HG03139 (cell line): ENCODE measurements around the gene CLCN7.
A peak's percentile ranks its signal among the peaks of the same experiment; 100 is the strongest.
"Not testable (repeated sequence)": the region's sequence is repeated elsewhere in the genome, so short reads cannot be mapped to it uniquely, and the experiment has no call there.

Experiments used
- ATAC-seq: cut with Tn5 transposase; IDR thresholded peaks from one replicate; pipeline ENCODE4 v1.9.1; 2021; ENCODE audit not compliant: unreplicated experiment

The CLCN7 gene

DNA sequence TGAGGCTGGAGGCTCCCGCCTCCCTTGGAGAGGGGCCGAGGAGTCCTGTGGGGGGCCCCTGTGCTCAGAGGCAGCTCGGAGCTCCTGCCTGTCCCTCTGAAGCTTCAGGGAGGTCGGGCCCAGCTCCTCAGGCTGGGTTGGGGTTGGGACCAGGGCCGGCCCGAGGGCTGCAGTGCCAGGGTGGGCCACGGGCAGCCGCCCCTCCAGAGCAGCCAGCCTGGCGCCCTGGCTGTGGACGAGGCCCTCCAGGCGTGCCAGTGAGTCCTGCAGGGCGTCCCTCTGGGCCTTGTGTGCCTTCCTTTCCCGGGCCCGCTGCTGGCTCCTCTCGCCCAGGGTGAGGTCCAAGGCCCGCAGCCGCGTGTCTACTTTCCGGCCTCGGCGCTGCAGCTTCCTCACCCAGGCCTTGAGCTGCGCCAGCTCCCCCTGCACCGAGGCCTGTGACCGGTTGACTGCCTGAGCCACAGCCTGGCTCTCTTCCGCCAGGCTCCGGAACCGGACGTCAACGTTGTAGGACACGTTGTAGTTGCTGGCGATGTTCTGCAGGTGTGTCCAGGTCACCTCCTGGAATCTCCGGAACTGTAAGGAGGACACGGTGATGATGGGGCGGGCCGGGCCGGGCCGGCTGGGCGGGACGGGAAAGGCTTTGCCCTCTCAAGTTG is 12.7 kb upstream of the CLCN7 start:
- ATAC-seq = no peak

DNA sequence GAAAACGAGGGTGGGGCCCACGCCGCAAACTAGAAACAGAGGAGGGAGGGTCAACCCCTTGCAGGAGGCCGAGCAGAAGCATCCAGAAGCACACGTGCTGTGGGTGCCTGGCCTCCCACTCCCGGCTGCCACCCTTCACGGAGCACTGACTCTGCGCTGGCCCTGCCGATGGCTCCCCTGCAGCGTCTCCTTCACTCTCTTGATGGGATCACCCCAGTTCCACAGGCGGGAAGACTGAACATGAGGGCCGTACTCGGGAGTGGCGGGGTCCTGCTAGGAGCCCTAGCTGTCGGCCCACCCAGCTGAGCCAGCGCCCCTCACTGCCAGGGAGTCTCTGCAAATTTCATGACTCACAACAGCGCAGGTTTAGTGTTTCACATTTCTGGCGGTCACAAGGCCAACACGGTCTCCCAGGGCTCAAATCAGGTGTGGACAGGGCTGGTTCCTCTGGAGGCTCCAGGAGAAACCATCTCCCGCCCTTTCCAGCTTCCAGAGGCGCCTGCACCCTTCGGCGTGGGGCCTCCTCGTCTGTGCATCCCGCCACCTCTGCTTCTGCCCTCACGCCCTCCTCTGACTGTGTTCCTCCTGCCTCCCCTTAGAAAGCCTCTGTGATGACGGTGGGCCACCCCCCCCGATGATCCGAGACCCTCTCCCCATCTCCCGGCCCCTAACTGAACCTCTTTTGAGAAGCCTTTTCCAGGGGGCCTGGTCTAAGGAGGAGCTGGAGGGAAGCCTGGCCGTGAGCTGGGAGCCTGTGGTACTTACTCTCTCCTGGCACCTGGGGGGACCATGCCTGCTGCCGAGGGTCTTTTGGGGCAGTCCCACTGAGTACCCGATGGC is 11.9 kb upstream of the CLCN7 start:
- no peak for ATAC-seq

DNA sequence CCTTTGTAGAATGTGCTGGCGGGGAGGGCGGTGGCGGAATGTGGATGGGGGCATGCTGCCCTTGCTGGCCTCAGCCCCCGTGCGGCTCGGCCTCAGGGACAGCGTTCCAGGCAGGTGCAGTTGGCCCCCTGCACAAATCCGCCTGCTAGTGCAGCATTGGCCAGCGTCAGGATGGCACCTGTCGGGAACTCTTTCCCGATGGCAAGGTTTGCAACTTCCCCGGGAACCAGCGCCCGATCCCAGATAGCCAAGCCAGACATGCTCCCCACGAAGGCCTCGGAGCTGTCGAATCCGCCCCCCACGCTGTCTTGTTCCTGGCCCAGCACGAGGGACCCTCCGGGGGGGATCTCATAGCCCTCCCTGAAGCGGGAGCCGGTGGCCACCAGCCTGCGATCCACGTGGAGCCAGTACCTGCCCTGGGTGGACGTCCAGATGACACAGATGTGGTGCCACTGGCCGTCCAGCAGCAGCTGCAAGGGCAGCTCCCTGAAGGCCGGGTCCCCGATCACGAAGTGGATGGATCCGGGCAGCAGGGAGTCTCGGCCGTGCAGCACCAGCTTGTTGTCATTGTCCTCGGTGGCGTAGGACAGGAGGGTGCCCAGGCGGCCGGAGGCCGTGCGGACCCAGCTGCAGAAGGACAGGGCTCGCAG is 11.1 kb upstream of the CLCN7 start:
- no peak for ATAC-seq

DNA sequence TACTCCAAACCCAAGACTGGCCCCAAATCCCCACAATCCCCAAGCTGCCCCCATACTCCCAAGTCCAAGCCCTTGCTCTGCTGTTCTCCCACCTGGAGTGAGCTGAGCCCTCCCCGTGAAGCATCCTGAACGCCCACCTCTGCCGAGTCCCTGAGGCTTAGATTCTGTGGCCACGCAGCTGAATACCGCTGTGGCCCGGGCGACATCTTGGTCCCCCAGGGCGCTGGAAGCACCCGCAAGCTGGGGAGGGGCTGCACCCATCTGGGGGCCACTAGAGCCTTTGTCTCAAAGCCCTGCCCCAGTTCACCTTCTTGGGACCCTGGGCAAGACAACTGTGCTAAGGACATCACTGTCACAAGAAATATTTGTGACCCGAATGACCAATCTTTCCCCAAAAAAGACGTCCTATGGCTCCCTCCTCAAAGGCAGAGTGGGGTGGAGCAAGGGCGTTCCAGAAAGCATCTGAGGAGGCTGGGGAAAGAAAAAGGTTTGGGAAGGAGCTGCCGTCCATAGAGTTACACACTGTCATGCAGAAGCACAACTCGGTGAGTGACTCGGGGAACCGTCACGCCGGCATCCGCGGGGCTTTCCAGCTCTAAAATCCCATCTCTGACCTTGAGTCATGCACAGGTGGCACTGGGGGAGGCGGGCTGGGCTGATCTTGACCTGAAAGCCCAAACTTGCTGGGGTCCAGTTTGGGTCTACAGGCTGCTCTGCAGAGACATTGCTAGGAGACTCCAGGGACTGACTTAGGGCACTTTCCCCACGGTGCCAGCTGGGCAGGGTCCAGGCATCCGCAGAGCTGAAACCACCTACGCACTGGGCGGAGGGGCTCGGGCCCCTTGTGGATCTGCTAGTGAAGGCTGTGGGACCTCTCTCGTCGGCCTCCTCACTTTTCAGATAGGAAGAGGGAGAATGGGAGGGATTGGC is 7.3 kb upstream of the CLCN7 start:
- no peak for ATAC-seq

DNA sequence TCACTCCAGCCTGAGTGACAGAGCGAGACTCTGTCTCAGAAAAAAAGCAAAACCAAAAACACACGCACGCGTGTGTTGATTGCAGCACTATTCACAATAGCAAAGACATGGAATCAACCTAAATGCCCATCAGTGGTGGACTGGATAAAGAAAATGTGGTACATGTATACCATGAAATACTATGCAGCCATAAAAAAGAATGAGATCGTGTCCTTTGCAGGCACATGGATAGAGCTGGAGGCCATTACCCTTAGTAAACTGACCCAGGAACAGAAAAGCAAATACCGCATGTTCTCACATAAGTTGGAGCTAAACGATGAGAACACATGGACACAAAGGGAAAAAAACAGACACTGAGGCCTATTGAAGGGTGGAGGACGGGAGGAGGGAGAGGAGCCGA is 4.1 kb upstream of the CLCN7 start:
- not testable (repeated sequence) for ATAC-seq

DNA sequence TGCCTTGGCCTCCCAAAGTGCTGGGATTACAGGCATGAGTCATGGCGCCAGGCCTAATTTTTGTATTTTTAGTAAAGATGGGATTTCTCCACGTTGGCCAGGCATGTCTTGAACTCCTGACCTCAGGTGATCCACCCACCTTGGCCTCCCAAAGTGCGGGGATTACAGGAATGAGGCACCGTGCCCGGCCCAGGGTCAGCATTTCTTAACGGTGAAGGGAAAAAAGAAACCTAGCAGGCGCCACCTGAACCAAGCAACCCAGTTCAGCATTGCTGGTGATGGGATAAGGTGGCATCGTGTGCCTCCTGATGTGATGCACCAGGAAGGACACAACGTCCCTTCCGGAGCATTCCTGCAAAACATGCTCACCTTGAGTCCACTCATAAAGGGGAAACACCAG is 2.2 kb upstream of the CLCN7 start:
- no peak for ATAC-seq

DNA sequence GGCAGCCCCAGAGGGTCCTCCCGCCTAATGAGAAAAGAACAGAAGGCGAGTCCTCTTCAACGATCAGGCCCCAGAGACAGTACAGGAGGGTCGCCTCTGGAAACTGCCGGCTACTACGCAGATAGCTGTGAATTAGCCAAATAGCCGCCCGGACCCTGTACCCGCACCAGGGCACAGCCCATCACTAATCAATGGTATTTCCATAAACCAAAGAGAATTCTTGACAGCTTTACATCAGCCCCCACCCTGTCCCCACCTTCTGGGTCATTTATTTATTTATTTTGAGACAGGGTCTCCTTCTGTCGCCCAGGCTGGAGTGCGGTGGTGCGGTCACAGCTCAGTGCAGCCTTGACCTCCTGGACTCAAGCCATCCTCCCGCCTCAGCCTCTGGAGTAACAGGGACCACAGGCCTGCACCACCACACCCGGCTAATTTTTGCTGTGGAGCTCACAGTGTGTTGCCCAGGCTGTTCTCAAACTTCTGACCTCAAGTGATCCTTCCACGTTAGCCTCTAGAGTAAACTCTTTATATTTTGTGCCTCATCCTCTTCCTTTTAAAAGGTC is 805 bp upstream of the CLCN7 start:
- ATAC-seq = no peak

DNA sequence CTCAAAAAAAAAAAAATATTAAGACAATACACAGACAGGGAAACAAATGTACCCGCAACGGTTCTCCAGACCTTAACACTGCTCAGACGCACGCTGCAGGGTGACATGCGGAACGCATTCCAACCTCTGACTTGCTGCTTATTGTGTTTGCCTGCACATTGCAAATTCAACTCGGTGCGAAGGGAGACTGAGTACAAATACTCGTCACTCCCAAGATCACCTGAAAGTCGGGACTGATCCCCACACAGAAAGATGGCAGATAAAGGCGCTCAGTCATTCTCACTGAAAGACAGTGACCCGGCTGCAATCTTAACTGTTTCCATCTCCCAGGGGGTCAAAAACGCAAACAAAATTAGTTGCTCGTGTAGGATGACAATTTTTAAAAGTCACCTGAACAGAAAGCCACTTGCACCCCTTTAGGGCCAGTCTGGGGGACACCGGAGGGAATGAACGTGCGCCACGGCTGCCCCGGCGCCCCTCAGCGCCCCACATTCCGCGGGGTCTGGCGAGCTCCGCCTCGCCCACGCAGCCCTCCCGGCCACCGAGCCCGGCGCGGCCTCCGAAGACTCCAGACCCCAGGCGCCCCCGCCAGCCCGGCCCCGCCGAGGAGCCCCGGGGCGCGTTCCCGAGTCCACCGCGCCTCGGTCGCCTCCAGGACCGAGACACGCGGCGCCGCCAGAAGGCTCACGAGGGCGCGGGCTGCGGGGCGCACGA is 589 bp downstream of the CLCN7 start:
- peak; percentile 24 for ATAC-seq

DNA sequence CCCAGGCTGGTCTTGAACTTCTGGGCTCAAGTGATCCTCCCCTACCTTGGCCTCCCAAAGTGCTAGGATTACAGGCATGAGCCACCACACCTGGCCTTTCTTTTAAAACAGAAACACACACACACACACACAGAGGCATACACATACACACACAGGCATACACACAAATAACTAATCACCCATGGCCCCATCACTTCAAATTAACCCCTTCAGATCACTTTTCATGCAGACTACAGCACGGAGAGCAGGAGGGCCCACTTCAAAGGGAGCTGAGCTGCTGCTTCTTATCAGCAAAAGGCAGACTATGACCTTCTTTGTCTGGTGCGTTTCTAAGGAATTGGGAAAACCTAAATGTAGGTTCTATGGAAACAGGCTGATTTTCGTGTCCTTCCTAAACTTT is 1.9 kb downstream of the CLCN7 start:
- no peak for ATAC-seq

DNA sequence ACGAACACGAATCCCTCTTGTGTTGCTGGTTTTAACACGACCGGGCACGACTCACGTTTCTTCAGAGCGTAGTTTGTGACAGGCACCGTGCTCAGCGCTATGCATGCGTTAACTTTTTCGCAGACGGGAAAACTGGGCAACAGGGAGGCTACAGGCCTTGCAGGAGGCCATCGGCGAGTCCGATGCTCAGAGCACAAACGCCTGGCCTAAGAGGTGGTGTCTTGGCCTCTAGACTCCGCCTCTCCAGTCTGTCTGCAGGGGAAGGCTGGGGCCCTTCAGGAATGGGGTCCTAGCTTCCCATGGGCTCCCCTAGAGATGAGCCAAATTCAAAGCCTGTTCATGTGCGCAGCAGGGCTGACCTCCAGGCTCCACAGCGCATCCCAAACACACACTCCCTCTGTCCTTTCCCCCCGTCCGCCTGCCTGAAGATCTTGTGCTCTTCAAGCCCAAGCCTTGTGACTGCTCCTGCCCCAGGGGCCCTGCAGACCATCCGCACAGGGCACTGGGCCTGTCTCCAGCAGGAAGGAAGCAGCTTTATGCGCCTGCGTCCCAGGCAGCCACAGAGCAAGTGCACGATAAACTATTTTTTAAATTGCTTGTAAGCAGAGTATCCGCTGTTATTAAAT is 3.1 kb downstream of the CLCN7 start:
- no peak for ATAC-seq

DNA sequence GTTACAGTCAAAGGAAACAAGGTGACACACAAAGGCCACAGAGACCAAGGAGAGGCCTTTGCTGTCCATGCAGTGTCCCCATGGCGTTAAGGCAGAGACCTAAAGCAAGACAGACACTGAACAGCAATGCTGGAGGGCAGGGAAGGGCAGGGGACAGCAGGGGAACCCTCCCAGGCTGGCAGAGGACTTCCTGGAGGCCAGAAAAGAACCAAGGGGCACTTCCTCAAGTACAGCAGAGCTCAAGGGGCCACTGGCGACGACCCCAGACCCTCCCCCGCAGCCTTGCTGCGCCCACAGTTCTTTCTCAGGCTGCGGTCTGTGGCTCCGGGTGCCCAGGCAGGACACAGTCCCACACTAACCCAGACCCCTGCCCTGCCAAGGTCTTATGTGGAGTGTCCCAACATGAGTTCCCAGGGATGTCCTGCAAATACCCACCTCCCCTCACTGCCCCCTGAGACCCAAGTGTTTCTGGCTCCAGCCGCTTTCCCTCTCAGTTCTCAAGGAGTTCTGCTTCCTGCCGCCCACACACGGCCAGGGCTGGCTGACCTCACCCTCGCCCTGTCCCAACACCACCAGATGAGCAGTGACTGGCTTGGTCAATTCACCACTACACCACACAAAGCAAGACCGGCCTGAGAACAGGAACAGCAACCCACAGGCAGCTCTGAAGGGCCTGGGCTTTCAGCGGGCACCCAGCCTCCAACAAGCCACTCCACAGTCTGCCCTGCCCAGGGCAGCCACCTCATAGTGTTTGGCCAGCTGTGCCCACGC is 4.2 kb downstream of the CLCN7 start:
- ATAC-seq = no peak

DNA sequence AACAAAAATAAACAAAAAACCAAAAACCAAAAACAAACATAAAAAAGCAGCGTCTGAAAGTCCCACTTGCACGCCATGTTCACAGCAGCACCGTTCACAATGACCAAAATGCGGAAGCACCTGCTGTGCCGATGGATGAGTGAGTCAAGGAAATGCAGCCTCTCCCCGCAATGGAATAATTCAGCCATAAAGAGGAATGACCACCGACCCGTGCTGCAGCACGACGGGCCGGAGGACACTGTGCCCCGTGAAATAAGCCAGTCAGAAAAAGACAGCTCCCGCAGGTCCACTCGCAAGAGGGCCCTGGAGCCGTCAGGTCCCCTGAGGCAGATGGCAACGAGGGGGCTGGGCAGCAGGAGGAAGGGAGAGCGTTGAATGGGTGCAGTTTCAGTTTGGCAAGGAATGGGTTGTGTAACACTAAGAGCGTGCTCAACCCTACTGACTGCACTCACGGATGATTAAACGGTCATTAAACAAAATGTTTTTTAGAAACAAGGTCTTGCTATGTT is 5.1 kb downstream of the CLCN7 start:
- ATAC-seq = no peak

DNA sequence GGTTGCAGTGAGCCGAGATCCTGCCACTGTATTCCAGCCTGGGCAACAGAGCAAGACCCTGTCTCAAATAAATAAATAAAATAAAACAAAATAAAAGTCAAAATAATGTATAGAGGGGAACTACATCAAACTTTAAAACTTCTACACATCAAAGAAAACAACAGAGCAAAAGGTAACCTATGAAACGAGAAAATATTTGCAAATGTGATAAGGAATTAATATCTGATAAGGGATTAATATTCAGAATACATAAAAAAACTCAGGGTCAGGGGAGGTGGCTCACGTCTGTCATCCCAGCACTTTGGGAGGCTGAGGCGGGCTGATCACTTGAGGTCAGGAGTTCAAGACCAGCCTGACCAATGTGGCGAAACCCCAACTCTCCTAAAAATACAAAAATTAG is 5.7 kb downstream of the CLCN7 start:
- ATAC-seq = not testable (repeated sequence)

DNA sequence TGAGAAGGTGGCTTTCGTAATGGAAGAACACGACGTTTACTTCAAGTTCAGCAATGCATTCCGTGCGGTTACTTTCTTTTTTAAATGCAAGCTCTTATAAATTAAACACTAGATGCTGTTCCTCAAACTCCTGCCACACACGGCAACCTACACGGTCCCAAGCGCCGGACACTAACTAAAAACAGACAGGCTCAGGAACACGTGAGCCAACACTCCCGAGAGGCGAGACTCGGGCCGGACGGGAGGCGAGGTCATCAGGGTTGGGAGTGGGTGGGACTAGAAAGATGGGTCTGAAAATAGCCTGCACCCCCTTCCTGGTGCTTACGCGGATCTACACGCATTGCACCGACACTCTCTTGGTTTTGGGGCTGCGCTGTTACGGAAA is 6.4 kb downstream of the CLCN7 start:
- ATAC-seq = no peak

DNA sequence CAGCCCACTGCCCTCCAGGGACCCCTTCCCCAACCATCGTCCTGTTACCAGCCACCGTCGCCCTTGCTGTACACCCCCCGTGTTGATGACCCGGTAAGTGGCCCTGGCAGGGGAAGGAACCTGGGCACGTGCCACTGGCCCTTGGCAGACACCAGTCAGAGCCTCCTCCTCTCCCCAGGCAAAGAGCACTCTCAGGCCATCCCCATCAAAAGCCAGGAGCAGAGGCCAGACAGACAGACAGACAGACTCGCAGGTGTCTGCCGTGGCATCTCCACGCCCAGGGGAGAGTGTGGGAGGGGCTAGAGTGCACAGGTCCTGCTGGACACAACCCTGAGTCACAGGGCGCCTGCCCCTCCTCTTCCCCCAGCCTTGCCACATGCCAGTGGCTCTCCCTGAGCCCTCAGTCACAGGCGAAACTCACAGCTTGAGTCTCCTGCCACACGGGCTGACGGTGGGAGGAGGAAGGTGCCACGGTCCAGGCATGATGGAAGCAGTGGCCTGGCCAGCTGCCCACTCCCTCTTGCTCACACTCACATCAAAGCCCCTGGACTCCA is 7.8 kb downstream of the CLCN7 start:
- ATAC-seq = no peak

DNA sequence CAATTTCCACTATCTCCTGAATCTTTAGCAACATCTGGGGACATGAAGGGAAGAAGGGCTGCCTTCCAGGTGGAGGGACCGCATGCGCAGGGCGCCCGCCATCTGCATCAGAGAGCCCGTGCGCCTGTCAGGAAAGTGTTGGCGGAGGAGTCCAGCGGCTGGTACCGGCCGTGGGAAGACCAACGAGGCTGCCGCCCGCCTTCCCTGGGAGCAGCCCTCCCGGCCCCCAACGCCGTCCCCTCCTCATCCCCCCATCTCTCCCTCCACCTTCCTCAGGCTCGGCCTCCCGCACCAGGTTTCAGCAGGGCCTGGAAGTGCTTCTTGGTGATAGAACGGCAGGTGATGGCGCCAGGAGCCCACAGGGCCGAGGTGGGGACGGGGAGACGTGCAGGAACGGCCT is 8.8 kb downstream of the CLCN7 start:
- ATAC-seq = no peak

DNA sequence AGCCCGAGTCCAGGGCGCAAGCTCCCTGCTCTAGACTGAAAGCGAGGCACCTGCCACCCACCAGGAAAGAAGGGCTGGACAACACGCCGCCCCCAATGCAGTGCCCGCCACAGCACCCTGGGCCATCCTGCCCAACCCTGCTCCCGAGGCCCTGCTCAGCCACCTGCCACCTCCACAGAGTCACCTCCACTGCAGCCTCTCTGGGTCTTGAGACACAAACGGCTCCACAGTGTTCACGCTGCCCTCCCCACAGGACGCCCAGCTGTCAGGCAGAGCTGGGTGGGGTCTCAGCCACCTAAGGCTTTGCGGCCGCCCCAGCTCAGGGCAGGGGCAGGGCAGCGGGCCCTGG is 9.3 kb downstream of the CLCN7 start:
- no peak for ATAC-seq

DNA sequence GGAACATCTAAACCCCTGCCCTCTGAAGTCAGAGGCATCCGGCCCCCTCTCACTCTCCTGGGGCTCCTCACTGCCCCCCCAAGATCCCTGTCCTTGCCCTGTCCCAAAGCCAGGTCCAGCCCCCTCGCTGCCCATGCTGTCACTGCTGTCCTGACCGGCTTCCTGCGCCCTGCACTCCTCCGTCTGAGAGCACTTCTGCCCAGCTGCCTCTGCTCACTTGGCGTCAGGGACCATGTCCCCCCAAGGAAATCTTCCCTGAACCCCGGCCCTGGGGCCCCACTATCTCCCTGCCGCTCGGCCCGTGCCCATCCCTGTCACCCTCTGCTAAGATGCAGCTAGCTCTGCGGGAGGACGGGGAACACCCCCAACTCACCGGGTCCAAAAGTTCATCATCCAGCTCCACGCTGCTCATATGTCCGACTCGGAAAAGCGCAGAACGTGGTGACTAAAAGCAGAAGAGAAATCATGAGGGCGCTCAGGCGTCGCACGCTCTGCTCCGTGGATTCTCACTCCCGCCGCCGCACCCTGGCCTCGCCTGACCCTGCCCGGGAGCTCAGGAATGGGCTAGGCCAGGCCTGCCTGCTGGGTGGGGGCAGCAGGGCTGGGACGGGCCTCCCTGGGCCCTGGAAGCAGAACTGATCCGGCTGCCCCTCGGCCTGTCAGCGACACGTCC is 9.8 kb downstream of the CLCN7 start:
- ATAC-seq = no peak
